Measurements from ENCODE around the gene APOL3.

- no peak for TF ChIP-seq CTCF (IDR thresholded peaks at IDR 0.05)
- no peak for TF ChIP-seq POLR2A (IDR thresholded peaks at IDR 0.05)
These were observed 28.6 kb downstream of the APOL3 start for GRCh38 chr22:36131907-36132306.

Data from heart left ventricle (tissue), 13 donors.